ENCODE results near the gene DIABLO. TPM values are rescaled to one million over a fixed set of nuclear protein-coding genes. Genes with fewer than 3 reads are reported as not detected.
A peak's percentile ranks its signal among the peaks of the same experiment; 100 is the strongest.

DIABLO gene
- polyA plus RNA-seq, 3 donors from 2014 or later, result 68.0 to 99.2 (median 76.4) TPM

- Mint-ChIP-seq H3K36me3 (peaks cover 23 to 43% (median 25%) of the 10 kb centered on the region in 3 donors), H3K4me3 (no peak overlapping the region), H3K27ac (no peak overlapping the region), H3K4me1 (no peaks in the 10 kb centered on the region), H3K9me3 (no peaks in the 10 kb centered on the region), H3K27me3 (ENCODE audit: low read depth in 3 of 3) (peaks cover 0 to 2% (median 1%) of the 10 kb centered on the region in 3 donors)
- no peak for DNase-seq
Observed at GRCh38 chr12:122238861-122239260, 13.0 kb upstream of the DIABLO start.

- no peak for DNase-seq
- Mint-ChIP-seq H3K4me1 (no peaks in the 10 kb centered on the region), H3K36me3 (peaks cover 34 to 62% (median 37%) of the 10 kb centered on the region in 3 donors), H3K27me3 (ENCODE audit: low read depth in 3 of 3) (peaks cover 0 to 1% (median 0%) of the 10 kb centered on the region in 3 donors), H3K9me3 (no peaks in the 10 kb centered on the region), H3K27ac (no peak overlapping the region), H3K4me3 (no peak overlapping the region)
Observed at GRCh38 chr12:122235741-122236140, 9.9 kb upstream of the DIABLO start.

GRCh38 chr12:122232691-122233090 is 6.8 kb upstream of the DIABLO start:
- Mint-ChIP-seq H3K4me1 (peaks cover 7 to 8% of the 10 kb centered on the region in 2 donors), H3K9me3 (no peaks in the 10 kb centered on the region), H3K4me3 (no peak overlapping the region), H3K27ac (no peak overlapping the region), H3K36me3 (peaks cover 21 to 47% (median 22%) of the 10 kb centered on the region in 3 donors), H3K27me3 (ENCODE audit: low read depth in 3 of 3) (peaks cover 0 to 1% (median 0%) of the 10 kb centered on the region in 3 donors)
- DNase-seq, result no peak

- Mint-ChIP-seq H3K4me3 (no peak overlapping the region), H3K4me1 (peaks cover 19 to 21% of the 10 kb centered on the region in 2 donors), H3K27me3 (ENCODE audit: low read depth in 3 of 3) (peaks cover 1 to 9% (median 5%) of the 10 kb centered on the region in 3 donors), H3K9me3 (no peaks in the 10 kb centered on the region), H3K27ac (no peak overlapping the region), H3K36me3 (peaks cover 20 to 39% (median 21%) of the 10 kb centered on the region in 3 donors)
- no peak for DNase-seq
Observed at GRCh38 chr12:122230798-122231197, 4.9 kb upstream of the DIABLO start.

GRCh38 chr12:122228092-122228491 is 2.2 kb upstream of the DIABLO start:
- Mint-ChIP-seq H3K27ac (peak overlapping the region; percentile 42 to 88 (median 84)), H3K9me3 (no peaks in the 10 kb centered on the region), H3K4me1 (peaks cover 35 to 38% of the 10 kb centered on the region in 2 donors), H3K36me3 (peaks cover 12 to 27% (median 20%) of the 10 kb centered on the region in 3 donors), H3K27me3 (ENCODE audit: low read depth in 3 of 3) (peaks cover 1 to 8% (median 7%) of the 10 kb centered on the region in 3 donors), H3K4me3 (peak overlapping the region; percentile 78 to 88 (median 84))
- no peak for DNase-seq

- DNase-seq, result peak; percentile 81 to 87 (median 81)
- Mint-ChIP-seq H3K4me3 (peak overlapping the region; percentile 78 to 88 (median 84)), H3K4me1 (peaks cover 35 to 38% of the 10 kb centered on the region in 2 donors), H3K27ac (peak overlapping the region; percentile 79 to 90 (median 88)), H3K27me3 (ENCODE audit: low read depth in 3 of 3) (peaks cover 1 to 8% (median 7%) of the 10 kb centered on the region in 3 donors), H3K36me3 (peaks cover 8 to 23% (median 18%) of the 10 kb centered on the region in 3 donors), H3K9me3 (no peaks in the 10 kb centered on the region)
Observed at GRCh38 chr12:122227341-122227740, 1.5 kb upstream of the DIABLO start.

GRCh38 chr12:122226366-122227125 is 694 bp upstream of the DIABLO start:
- no peak for DNase-seq

GRCh38 chr12:122216445-122216844 is 9.4 kb downstream of the DIABLO start:
- Mint-ChIP-seq H3K36me3 (peaks cover 14 to 33% (median 17%) of the 10 kb centered on the region in 3 donors), H3K27ac (no peak overlapping the region), H3K4me3 (no peak overlapping the region), H3K27me3 (ENCODE audit: low read depth in 3 of 3) (peaks cover 0 to 2% (median 1%) of the 10 kb centered on the region in 3 donors), H3K4me1 (peaks cover 0 to 6% of the 10 kb centered on the region in 2 donors), H3K9me3 (no peaks in the 10 kb centered on the region)
- no peak for DNase-seq

More at GRCh38 chr12:122226366-122227125, 694 bp upstream of the DIABLO start:
- Mint-ChIP-seq H3K9me3 (no peaks in the 10 kb centered on the region), H3K27ac (peak overlapping the region in 5 of 6 donors; percentile 79 to 90 (median 88)), H3K4me3 (peak overlapping the region; percentile 84 to 93 (median 88)), H3K27me3 (ENCODE audit: low read depth in 3 of 3) (peaks cover 1 to 8% (median 7%) of the 10 kb centered on the region in 3 donors), H3K36me3 (peaks cover 6 to 16% (median 14%) of the 10 kb centered on the region in 3 donors), H3K4me1 (peaks cover 35 to 38% of the 10 kb centered on the region in 2 donors)

GRCh38 chr12:122215771-122216170 is 10.1 kb downstream of the DIABLO start:
- Mint-ChIP-seq H3K9me3 (no peaks in the 10 kb centered on the region), H3K4me3 (no peak overlapping the region), H3K27me3 (ENCODE audit: low read depth in 3 of 3) (peaks cover 0 to 2% (median 1%) of the 10 kb centered on the region in 3 donors), H3K4me1 (peaks cover 0 to 6% of the 10 kb centered on the region in 2 donors), H3K27ac (no peak overlapping the region), H3K36me3 (peaks cover 14 to 37% (median 17%) of the 10 kb centered on the region in 3 donors)
- DNase-seq, result no peak

- Mint-ChIP-seq H3K4me3 (no peak overlapping the region), H3K4me1 (peaks cover 5 to 7% of the 10 kb centered on the region in 2 donors), H3K27ac (peak overlapping the region in 1 of 6 donors; percentile 49), H3K36me3 (peaks cover 13 to 35% (median 15%) of the 10 kb centered on the region in 3 donors), H3K27me3 (ENCODE audit: low read depth in 3 of 3) (peaks cover 4 to 9% (median 6%) of the 10 kb centered on the region in 3 donors), H3K9me3 (no peaks in the 10 kb centered on the region)
- no peak for DNase-seq
Observed at GRCh38 chr12:122208073-122208820, 17.6 kb downstream of the DIABLO start.

GRCh38 chr12:122207391-122207790 is 18.5 kb downstream of the DIABLO start:
- peaks cover 5 to 15% (median 12%) of the 10 kb centered on the region in 3 donors for H3K27me3 Mint-ChIP-seq (ENCODE audit: low read depth in 3 of 3)
- H3K27ac Mint-ChIP-seq, result peak overlapping the region in 1 of 6 donors; percentile 32
- peaks cover 9 to 15% of the 10 kb centered on the region in 2 donors for H3K4me1 Mint-ChIP-seq
- DNase-seq, result no peak
- H3K36me3 Mint-ChIP-seq, result peaks cover 12 to 33% (median 15%) of the 10 kb centered on the region in 3 donors
- no peak overlapping the region for H3K4me3 Mint-ChIP-seq
- no peaks in the 10 kb centered on the region for H3K9me3 Mint-ChIP-seq

GRCh38 chr12:122206976-122207375 is 18.9 kb downstream of the DIABLO start:
- DNase-seq, result no peak
- Mint-ChIP-seq H3K36me3 (peaks cover 8 to 29% (median 12%) of the 10 kb centered on the region in 3 donors), H3K4me3 (no peak overlapping the region), H3K4me1 (peaks cover 9 to 16% of the 10 kb centered on the region in 2 donors), H3K27ac (no peak overlapping the region), H3K9me3 (no peaks in the 10 kb centered on the region), H3K27me3 (ENCODE audit: low read depth in 3 of 3) (peaks cover 5 to 16% (median 12%) of the 10 kb centered on the region in 3 donors)

- Mint-ChIP-seq H3K27ac (no peak overlapping the region), H3K9me3 (no peaks in the 10 kb centered on the region), H3K4me1 (peaks cover 9 to 16% of the 10 kb centered on the region in 2 donors), H3K4me3 (no peak overlapping the region), H3K27me3 (ENCODE audit: low read depth in 3 of 3) (peaks cover 5 to 19% (median 13%) of the 10 kb centered on the region in 3 donors), H3K36me3 (peaks cover 4 to 24% (median 12%) of the 10 kb centered on the region in 3 donors)
- DNase-seq, result no peak
Observed at GRCh38 chr12:122206111-122206881, 19.6 kb downstream of the DIABLO start.
